GM23338 (cell line): ENCODE data around the gene RPS15A.

Experiments used
- CREB1 ChIP-seq: fragments of 250-450 bp; sonication (Bioruptor Pico); IDR thresholded peaks from 2 replicates; pipeline ENCODE4 v1.5.0; 2020; ENCODE audit warnings: low read depth, mild to moderate bottlenecking, moderate library complexity
- CTCF ChIP-seq, 2 experiments: fragments of 200-600 bp in 1 of 2; sonication (generic) in 1 of 2; conservative IDR thresholded peaks; 2 replicates each; pipeline versions ENCODE4 v1.5.1 to v1.6.1; 2016 to 2017; ENCODE audit warnings: antibody characterized with exemption in 2 of 2, low read depth in 2 of 2, mild to moderate bottlenecking in 2 of 2, moderate library complexity in 1 of 2
- ETS1 ChIP-seq: IDR thresholded peaks from 2 replicates; pipeline ENCODE4 v1.6.1; 2016; ENCODE audit warnings: antibody characterized with exemption
- EZH2 ChIP-seq: fragments of 200-600 bp; sonication (generic); IDR thresholded peaks from one replicate; pipeline ENCODE4 v1.8.0; 2017; ENCODE audit warnings: antibody characterized with exemption, mild to moderate bottlenecking, low read depth; ENCODE audit not compliant: unreplicated experiment
- EZH2phosphoT487 ChIP-seq: fragments of 200-600 bp; sonication (generic); IDR thresholded peaks from one replicate; pipeline ENCODE4 v1.8.1; 2018; ENCODE audit warnings: antibody characterized with exemption; ENCODE audit not compliant: unreplicated experiment
- JUNB ChIP-seq: IDR thresholded peaks from one replicate; pipeline ENCODE4 v1.6.1; 2016; ENCODE audit warnings: antibody characterized with exemption; ENCODE audit not compliant: unreplicated experiment
- POLR2AphosphoS5 ChIP-seq: IDR thresholded peaks from 2 replicates; pipeline ENCODE4 v1.6.1; 2016; ENCODE audit warnings: antibody characterized with exemption, low read depth

DNA sequence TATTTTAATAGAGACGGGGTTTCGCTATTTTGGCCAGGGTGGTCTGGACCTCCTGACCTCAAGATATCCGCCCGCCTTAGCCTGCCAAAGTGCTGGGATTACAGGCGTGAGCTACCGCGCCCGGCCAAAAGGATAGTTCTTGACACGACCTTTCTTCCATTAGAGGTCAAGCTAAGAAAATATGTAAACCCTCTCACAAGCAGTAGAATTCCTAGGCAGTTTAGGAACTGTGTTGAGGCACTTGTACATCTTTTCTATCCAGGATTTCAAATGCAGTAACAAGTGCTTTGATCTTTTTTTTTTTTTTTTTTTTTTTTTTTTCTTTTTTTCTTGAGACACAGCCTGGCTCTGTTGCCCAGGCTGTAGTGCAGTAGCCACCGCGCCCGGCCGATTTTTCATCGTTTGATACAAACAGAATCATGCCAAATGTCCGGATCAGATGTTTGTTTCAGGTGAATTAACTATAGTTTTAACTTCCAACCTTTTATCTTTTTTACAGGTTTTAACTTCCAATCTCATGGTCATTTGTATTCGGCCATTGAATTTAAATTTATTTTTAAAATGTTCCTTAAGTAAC, 12.7 kb upstream of the RPS15A start:
- TF ChIP-seq POLR2AphosphoS5 = no peak
- TF ChIP-seq EZH2phosphoT487 = no peak
- TF ChIP-seq CTCF (conservative IDR thresholded peaks at IDR 0.05; ENCODE audit: low read depth in 2 of 2) = no peak
- no peak for TF ChIP-seq EZH2
- TF ChIP-seq CREB1 (CRISPR knock-in tag) = no peak
- no peak for TF ChIP-seq ETS1
- TF ChIP-seq JUNB = no peak
